Activated gamma-delta T cell treated with anti-CD3 and anti-CD28 coated beads, Interleukin-2, amount 50 U/mL, for 16 hours (primary cell): Measurements from ENCODE around the gene FNDC11.

Source experiments
- DNase-seq: peaks from one replicate; pipeline ENCODE4 v3.0.0-alpha.2; 2020; ENCODE audit warnings: low read depth

The FNDC11 gene

DNA sequence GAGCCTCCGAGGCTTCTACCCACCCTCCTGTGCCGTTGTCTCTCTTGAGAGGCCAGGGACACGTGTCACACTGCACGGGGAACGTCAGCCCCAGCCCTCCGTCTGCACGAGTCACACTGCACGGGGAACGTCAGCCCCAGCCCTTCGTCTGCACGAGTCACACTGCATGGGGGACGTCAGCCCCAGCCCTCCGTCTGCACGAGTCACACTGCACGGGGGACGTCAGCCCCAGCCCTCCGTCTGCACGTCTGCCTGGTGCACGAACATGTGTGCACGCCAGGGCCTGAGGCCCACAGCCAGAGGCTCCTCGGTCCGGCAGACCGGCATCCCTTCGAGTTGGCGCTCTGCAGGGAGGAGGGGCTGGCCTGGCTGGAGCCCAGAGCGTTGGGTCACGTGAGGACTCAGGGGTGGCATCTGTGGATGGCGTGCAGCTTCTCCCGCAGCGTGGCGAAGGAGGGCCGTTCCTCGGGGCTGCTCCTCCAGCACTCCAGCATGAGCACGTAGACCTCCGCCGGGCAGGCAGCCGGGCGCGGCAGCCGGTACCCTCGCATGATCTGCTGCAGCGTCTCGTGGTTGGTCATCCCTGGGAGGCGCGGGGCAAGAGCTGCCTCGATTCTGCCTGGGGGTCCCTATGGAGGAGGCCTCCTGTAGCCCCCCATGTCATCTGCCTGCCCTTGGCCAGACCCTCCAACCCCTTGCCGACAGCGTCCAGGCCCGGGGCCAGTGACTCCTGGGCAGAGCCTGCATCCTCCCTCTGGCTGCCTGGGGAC is 13.4 kb upstream of the FNDC11 start:
- no peak for DNase-seq

DNA sequence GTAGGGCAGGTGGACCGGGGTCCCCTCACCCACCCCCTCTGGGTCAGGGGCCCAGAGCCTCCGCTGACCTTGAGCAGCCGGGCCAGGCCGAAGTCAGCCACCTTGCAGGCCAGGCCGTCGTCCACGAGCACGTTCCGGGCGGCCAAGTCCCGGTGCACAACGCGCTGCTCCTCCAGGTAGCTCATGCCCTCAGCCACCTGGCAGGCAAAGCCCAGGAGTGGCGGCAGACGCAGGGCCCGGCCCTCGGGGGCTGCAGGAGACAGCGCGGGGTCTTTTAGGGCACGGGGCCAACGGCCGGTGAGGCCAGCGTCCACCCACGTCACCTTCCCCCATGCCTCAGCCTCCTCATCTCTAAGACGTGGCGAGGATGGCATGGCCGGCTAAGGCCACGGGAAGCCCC is 12.6 kb upstream of the FNDC11 start:
- no peak for DNase-seq

DNA sequence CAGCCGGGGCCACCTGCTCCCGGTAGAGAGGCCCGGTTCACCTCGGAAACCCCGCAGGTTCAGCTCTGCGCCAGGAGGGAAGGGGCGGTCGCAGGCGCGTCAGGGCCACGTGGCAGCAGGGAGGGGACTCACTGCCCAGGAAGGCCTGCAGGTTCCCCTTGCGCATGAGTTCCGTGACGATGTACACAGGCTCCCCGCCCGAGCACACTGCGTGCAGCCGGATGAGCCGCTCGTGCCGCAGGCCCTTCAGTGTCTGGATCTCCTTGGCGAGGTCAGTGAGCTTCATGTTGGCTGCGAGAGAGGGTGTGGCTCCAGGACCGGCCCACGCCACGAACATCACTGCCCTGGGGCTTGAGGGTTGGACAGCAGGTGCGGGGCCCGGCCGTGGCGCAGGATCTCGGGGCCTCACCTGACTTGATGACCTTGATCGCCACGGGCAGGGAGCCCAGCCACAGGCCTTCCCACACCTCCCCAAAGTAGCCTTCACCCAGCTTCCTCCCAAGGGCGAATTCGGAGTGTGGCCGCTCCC is 11.9 kb upstream of the FNDC11 start:
- DNase-seq = no peak

DNA sequence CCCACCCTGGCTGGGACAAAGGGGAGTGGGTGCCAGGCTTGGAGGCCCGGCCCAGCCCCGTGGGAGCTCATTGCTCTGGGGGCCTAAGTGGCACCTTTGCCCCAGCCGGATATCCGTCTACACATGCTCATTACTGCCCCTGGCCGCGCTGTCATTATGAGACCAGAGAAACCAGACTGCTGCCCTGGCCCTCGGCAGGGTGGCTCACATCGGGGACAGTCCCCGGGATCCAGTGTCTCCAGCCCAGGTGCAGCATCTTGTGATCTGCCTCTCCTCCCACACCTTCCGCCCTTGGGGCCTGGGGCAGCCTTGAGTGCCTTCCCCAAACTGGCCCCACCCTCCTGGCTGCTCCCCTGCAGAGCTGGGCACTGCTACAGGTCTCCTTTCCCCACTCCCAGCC is 11.3 kb upstream of the FNDC11 start:
- no peak for DNase-seq

DNA sequence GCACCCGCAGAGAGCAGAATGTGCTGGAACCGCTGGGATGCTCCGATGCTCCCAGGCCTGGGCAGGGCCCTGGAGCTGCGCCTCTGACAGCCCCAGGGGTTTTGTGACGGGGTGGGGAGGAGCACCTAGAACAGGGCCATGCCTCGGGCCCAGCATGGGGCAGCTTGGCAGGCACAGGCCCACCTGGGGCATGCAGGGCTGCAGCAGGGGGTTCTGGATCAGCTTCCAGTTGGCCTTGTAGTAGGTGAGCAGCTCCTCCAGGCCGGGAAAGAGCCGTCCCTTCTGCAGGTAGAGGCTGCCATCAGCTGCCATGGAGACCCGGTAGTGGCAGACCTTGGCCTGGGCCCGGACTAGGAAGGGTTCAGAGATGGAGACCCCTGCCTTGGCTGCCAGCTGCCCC is 10.8 kb upstream of the FNDC11 start:
- no peak for DNase-seq

DNA sequence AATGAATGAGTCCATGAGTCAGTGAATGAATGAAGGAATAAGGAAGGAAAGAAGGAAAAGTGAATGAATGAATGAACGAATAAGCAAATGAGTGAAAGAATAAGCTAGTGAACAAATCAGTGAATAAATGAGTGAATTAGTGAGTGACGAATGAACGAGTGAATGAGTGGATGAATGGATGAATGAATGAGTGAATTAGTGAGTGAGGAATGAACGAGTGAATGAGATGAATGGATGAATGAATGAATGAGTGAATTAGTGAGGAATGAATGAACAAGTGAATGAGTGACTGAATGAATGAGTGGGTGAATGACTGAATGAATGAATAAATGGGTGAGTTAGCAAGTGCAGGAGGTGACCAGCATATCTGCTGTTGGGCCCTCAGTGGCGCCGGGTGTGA is 10.2 kb upstream of the FNDC11 start:
- DNase-seq = no peak

DNA sequence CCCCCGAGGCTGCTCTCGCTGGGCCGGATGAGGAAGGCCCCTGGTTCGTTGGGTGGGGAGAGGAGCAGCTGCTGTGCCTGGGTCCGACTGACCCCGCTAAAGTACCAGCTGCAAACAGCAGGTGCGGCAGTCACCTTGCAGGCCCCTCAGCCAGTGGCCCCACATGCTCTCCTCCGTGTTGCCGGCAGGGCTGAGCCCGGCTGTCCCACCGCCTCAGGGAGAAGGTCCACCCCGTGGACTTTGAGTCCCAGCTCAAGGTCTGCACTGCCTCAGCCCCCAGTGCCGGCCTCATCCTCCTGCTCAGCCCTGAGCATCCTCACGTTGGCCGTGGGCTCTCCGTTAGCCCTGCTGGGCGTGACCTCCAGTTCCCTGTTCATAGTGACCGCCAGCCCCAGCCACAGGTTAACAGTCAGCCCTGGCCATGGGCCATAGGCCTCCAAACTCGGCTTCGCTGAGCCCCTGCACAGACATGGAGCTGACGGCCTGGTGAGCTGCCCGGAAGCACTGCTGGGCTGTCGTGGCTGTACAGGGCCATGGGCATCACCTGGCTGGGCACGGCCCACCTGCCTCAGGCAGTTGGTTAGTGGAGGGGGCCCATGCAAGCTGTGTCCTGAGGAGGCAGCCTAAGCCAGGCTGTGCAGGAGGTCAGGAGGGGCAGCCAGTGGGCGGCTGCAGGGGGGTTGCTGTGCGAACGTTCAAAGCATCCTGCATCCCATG is 9.6 kb upstream of the FNDC11 start:
- DNase-seq = no peak

DNA sequence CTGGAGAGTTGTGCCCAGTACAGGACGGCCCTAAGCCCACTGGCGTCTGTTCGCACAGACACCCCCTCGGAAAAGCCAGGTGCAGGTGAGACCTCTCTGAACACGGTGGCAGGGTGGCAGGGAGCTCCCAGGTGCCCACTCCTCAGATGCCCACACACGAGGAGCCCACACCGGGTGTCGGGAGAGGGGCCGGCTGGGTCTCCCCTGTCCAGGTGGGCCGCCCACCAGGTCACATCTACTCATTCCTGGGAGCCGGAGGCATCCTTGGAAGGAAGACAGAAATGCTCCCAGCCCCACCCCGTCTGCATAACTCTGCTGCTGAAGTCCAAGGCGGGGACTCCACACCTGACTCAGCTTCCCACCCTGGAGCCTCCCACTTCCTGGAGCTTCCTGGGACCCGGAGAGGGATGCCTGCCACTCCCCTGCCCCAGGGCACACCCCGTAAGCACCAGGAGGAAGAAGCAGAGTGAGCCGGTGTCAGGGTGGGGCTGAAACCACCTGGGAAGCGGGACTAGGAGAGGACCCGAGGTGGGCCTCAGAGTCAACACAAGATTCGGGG is 8.9 kb upstream of the FNDC11 start:
- DNase-seq = no peak

DNA sequence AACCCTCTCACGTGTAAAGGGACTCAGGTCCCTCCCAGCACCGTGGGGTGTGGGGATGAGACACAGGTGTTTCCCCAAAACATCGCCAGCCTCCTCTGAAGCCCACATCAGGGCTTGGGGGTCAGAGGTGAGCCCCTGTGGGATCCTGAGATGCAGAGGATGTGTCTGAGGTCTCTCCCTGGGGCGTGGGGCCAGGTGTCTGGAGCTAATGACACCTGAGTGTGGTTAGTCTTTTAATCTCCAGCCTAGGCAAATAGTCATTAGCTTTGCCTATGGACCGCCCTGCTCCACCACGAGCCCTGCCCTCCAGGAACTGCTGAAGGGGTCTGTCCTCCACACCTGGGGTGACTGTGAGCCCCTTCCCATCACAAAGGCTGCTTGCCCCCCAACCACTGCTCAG is 8.1 kb upstream of the FNDC11 start:
- no peak for DNase-seq

DNA sequence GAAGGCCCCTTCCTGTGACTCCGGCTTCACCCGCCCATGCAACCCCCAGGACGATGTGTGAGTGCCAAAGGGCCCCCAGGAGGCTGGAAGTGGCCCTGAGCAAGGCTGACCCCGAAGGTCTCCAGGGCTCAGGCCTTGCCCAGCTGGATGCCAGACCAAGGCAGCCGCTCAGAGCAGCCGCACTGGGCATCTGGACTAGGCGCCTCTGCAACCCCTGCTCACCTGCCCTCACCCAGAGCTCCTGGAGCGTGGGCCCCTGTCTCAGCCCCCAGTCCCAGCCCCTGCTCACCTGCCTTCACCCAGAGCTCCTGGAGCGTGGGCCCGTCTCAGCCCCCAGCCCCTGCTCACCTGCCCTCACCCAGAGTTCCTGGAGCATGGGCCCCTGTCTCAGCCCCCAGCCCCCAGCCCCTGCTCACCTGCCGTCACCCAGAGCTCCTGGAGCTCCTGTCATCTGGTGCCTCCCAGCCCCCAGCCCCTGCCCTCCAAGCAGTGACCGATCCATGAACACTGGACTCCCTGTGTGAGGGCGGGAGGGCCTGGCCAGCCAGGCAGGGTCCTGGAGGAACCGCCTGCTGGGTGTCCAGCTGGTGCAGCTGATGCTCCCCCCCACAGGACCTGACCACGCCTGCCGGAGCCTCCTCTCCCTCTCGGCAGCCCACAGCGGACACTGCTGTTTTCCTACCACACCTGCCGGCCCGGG is 7.6 kb upstream of the FNDC11 start:
- DNase-seq = no peak

DNA sequence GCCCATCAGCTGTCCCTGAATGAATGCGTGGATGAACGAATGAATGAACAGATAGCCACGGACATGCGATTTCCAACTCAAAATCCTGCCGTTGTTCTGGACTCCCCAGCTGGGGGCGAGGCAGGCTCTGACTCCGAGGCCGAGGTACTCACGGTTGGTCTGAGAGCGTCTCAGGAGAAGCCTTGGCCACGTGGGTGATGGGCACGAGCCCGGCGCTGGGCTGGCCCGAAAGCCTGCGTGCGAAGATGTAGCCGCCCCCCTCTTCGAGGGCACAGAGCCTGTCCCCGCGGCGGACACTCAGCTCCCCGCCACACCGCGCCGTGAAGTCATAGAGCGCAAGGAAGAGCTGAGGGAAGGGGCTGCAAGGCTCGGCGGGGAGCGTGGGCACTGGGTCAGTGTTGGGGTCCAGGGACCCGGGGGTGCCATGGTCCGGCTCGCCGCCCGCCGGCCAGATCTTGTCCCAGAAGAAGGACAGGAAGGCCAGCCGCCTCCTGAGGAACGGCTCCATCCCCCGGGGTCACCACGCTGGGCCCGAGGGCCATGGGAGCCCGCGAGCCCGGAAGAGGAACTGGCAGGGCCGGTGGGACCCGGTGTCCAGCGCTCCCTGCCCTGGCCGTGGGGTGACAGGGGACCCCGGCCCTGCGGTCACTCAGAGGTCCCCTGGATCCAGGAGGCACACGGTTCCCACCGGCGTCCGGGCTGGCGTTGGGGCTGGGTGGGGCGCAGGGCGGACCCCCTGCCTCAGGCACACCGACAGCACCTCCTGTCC is 6.8 kb upstream of the FNDC11 start:
- DNase-seq = no peak

DNA sequence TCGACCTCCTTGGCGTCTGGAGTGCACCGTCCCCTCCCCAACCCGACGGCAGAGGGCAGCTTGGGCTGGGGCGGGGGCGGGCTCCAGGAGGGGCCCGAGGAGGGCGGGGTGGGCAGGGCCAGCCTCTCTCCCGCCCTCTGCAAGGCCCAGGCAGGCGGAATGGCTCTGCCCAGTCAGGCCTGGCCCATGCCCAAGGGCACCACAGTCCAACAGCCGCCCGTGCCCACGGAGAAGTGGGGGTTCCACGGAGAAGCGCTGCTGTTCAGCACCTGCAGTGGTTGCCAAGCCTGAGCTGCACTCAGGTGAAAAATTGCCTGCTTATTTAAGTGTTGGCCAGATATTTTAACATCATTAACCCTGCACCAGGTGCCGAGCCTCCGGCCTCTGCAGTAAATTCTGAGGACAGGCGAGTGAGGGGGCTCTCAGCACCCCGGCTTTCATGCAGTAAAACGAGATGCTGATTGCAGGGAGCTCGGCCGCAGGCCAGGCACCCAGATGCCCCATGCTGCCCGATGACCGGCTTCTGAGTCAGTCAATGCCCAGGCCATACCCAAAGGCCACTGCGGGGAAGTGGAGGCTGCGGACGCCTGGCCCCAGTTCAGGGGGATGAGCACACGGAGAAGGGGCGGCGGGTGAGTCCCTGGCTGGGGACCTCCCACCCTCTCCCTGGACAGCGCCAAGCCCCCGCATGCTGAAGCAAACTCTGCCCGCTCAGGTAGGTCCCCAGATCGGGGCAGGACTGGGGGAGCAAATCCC is 6.1 kb upstream of the FNDC11 start, which contains the start of gene SRMS:
Gene SRMS (minus strand): TSS at position 25 of the 756 bp plus-strand sequence. CDS start 286 bp downstream, outside the sequence.
- no peak for DNase-seq

DNA sequence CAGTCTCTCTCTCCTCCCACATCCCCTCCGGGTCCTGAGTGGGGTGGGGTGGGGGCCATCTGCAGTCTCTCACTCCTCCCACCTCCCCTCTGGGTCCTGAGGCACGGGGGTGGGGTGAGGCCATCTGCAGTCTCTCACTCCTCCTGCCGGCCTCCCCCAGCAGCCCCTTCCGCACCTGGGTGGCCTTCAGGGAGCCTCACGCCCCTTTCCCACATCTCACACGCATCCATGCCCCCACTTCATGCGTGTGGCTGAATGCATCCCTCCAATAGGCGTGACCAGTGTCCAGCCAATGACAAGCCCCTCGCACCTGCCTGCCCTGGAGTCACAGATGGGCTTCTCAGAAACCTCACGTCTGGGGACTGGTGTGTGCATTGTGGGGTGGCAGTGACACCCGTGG is 5.4 kb upstream of the FNDC11 start:
- DNase-seq = no peak

DNA sequence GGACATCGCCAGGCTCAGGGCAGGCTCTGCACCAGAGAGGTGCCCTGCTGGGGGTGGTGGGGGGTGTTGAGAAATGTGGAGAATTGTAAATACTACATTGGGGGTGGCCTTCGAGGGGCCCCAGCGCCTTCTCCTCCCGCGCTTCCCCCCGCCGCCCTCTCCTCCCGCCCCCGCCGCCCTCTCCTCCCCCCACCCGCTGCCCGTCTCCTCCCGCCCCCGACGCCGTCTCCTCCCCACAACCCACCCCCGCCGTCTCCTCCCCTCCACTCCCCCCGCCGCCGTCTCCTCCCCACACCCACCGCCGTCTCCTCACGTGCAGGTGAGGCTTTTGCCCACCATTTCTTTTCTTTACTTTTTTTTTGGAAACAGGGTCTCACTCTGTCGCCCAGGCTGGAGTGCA is 4.9 kb upstream of the FNDC11 start:
- DNase-seq = no peak

DNA sequence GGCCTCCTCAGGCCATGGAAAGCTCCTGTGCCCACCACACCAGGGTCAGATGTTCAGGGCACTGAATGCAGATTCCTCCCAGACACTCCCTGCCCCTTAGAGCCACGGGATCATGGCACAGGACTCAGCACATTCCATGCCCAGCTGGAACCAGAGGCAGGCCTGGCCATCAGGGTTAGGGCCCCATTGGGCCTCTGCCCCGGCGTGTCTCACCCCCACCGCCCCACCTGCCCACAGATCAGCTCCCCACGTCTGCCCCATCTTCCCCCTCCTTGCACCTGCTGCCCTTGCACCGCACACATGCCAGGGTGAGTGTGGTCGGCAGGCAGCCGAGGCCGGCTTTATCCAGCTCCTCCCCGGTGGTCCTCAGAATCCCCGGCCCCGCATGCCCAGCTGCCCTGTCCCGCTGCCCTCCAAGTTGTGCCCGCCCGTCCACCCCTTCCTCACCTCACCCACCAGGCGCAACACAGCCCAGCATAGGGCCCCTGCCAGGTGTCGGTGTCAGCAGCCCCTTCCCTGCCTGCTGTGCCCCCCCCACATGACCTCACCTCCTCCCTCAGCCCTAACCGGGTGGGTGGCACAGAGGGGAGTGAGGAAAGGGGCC is 4.2 kb upstream of the FNDC11 start:
- no peak for DNase-seq

DNA sequence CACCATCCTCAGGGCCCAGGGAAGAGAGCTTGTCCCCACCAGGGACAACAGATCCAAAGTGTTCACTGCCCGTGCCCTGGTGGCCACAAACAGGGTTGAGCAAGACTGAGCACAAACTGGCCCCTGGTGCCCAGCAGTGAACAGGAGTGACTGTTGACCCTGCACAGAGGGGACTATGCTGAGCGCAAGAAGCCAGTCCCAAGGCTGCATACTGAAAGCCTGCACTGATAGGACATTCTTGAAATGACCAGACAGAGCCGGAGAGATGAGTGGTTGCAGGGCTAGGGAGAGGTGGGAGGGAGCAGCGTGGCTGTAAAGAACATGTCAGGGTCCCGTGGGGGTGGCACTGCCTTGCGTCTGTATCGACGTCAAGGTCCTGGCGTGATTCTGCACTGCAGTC is 2.9 kb upstream of the FNDC11 start:
- DNase-seq = no peak

DNA sequence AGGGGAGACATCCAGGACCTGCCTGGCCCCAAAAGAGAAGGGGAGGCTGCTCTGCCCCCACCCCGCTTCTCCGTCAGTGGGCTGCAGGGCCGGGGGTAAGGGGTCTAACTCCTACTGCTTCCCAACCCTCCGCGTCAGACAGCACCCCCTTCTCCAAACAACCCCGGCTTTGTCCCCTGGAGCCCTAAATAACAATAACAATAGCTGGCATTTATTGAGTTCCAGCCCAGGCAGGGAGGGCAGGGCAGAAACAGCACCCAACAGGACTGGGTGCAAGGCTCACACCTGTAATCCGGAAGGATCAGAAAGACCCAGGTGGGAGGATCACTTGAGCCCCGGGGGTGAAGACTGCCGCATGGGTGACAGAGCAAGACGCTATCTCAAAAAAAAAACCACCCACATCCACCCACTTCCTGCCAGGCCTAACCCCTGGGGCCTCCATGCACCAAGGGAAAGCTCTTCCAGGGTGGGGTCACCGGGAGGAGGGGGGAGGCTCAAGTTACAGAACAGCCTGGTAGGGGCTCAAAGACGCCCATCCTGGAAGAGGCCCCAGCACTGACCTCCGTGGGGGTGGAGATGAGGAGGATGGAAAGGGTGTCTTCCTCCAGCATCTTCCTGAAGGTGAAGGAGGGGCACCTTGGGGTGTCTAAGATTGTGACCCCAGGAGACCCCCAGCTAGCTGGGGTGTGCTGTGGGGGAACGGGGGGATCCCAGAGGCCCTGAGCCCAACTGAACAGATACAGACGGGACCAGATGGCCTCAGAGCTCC is 1.3 kb upstream of the FNDC11 start:
- DNase-seq = no peak

DNA sequence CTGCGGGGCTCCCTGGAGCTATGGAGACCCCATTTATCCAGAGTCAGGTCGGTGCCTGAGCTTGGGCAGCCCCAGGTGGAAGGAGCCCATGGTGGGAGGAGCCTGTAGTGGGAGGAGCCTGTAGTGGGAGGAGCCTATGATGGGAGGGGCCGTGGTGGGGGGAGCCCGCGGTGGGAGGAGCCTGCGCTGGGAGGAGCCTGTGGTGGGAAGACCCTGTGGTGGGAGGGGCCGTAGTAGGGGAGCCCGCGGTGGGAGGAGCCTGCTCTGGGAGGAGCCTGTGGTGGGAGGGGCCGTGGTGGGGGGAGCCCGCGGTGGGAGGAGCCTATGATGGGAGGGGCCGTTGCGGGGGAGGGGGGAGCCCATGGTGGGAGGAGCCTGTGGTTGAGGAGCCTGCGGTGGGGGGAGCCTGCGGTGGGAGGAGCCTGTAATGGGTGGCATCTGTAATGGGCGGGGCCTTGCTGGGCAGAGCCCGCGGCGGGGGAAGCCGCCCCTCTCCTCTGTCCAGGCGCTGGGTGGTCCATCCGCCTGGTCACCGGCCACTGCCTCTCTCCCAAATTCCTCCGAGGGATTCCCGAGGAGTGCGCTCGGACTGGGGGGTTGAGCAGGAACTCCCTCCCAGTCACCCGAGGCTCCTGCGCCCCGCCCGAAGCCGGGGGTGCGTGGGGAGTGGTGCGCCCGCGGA is 567 bp upstream of the FNDC11 start:
- DNase-seq = peak; percentile 81
